GM11168 (cell line): Measurements from ENCODE around the gene MTNR1B.

Experiments
- in situ Hi-C: fragments of 300-500 bp; cut with MboI; formaldehyde crosslinking; loops from one replicate; pipeline ENCODE4 v1.12.0; 2022; ENCODE audit warnings: low sequenced_read_pairs; ENCODE audit not compliant: unreplicated experiment

The MTNR1B gene

DNA sequence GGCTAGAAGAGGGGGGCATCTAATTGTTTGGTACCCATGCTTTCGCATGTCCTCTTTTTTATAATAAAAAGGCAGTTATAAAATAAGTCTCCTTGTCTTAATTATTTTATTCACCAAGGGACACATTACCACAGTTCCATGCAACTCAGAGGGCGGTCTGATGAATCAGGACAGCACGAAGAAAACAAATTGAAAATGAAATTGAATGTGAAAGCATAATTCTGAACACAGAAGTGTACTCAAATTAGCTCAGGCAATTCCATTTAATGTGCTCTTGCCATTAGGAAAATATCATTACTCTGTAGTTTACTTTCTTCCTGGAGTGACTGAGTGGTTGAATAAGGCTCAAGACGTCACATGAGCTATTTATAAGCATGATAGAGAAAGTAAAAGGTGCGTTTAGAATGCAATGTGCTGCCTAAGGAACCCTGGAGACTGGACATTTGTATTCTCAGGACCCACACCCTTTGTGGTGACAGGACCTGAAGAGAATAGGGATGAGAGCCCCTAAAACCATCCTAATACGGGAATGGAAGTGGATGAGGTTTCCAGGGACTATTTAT lies 59.6 kb downstream of the MTNR1B start:
- in situ Hi-C loops, result no loop called here

DNA sequence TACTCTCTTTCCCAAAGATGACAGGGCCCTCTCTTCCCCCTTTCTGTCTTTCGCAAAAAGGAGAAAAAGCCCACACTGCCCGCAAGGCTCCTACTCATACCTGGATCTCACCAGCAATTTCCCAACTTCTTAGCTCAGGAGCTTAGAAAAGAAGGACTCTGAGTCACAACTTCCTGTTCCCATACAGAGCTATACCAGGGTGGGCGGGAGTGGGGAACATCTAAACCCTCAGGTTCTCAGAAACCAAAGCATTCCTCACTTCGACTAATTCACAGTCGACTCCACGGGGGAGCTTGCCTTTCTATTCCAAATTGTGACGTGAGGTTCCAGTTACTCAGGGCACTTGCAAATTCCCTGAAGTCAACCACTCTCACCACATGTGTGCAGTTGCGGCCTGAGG lies 61.9 kb downstream of the MTNR1B start:
- in situ Hi-C loops, result no loop called here
